Mesothelial cell of epicardium (in vitro differentiated cells): ENCODE data around the gene RFC4. TPM values are rescaled to one million over a fixed set of nuclear protein-coding genes. Genes with fewer than 3 reads are reported as not detected.
A peak's percentile ranks its signal among the peaks of the same experiment; 100 is the strongest.

Experiments
- DNase-seq, 2 experiments: peaks; one replicate each; pipeline ENCODE4 v3.0.0; 2021; ENCODE audit warnings: low spot score in 2 of 2; ENCODE audit not compliant: unreplicated experiment in 2 of 2
- H3K27ac Mint-ChIP-seq: 2 replicates; pipeline ENCODE4 v1.8.0; 2021; ENCODE audit warnings: mixed read lengths
- H3K27me3 Mint-ChIP-seq: 2 replicates; pipeline ENCODE4 v1.8.0; 2021; ENCODE audit warnings: low read depth, mixed read lengths
- H3K36me3 Mint-ChIP-seq: 2 replicates; pipeline ENCODE4 v1.8.0; 2021; ENCODE audit warnings: mixed read lengths
- H3K4me1 Mint-ChIP-seq: 2 replicates; pipeline ENCODE4 v1.8.0; 2021; ENCODE audit warnings: mixed read lengths
- H3K4me3 Mint-ChIP-seq: 2 replicates; pipeline ENCODE4 v1.8.0; 2021; ENCODE audit warnings: mild to moderate bottlenecking, moderate library complexity, mixed read lengths
- H3K9me3 Mint-ChIP-seq: 2 replicates; pipeline ENCODE4 v1.8.0; 2021; ENCODE audit warnings: mixed read lengths
- CTCF ChIP-seq: fragments of 200-600 bp; sonication (generic); IDR thresholded peaks from one replicate; pipeline ENCODE4 v1.5.0; 2021; ENCODE audit warnings: antibody characterized with exemption; ENCODE audit not compliant: unreplicated experiment
- total RNA-seq: library from RNA; stranded (reverse); gene quantifications from 3 replicates; pipeline ENCODE4 v1.2.1, GENCODE V29; 2021

RFC4 gene
- total RNA-seq, 1 donor from 2014 or later = 33.2 TPM

- peaks cover 42% of the 10 kb centered on the region for H3K36me3 Mint-ChIP-seq
- TF ChIP-seq CTCF = no peak
- peak; percentile 63 to 84 for DNase-seq
- H3K27ac Mint-ChIP-seq = peak overlapping the region; percentile 98
- H3K9me3 Mint-ChIP-seq = no peaks in the 10 kb centered on the region
- H3K4me3 Mint-ChIP-seq = peak overlapping the region; percentile 91
- H3K4me1 Mint-ChIP-seq = peaks cover 41% of the 10 kb centered on the region
- peaks cover 3% of the 10 kb centered on the region for H3K27me3 Mint-ChIP-seq
Measured at GRCh38 chr3:186783731-186784515, 22.4 kb downstream of the RFC4 start.

- no peak for TF ChIP-seq CTCF
- DNase-seq = peak; percentile 84 to 91
- peaks cover 38% of the 10 kb centered on the region for H3K4me1 Mint-ChIP-seq
- peaks cover 3% of the 10 kb centered on the region for H3K27me3 Mint-ChIP-seq
- H3K27ac Mint-ChIP-seq = peak within 1 kb of the TSS; percentile 98
- H3K9me3 Mint-ChIP-seq = no peaks in the 10 kb centered on the region
- H3K4me3 Mint-ChIP-seq = peak within 1 kb of the TSS; percentile 91
- H3K36me3 Mint-ChIP-seq = peaks cover 35% of the 10 kb centered on the region
Measured at GRCh38 chr3:186783058-186783730, 23.1 kb downstream of the RFC4 start, which contains the start of gene EIF4A2. TSS of gene EIF4A2 (plus strand) at chr3:186783577. CDS start at chr3:186783611, 34 bp downstream.

GRCh38 chr3:186782542-186783057 is 23.7 kb downstream of the RFC4 start:
- Mint-ChIP-seq H3K9me3 (no peaks in the 10 kb centered on the region), H3K36me3 (peaks cover 29% of the 10 kb centered on the region), H3K27ac (peak overlapping the region; percentile 98), H3K27me3 (peaks cover 3% of the 10 kb centered on the region), H3K4me3 (peak overlapping the region; percentile 91), H3K4me1 (peaks cover 32% of the 10 kb centered on the region)
- DNase-seq = no peak
- no peak for TF ChIP-seq CTCF

GRCh38 chr3:186779204-186779603 is 27.1 kb downstream of the RFC4 start:
- Mint-ChIP-seq H3K27ac (no peak overlapping the region), H3K36me3 (peaks cover 2% of the 10 kb centered on the region), H3K4me3 (no peak overlapping the region), H3K9me3 (peaks cover 4% of the 10 kb centered on the region), H3K27me3 (peaks cover 17% of the 10 kb centered on the region), H3K4me1 (peaks cover 7% of the 10 kb centered on the region)
- no peak for DNase-seq
- no peak for TF ChIP-seq CTCF

- H3K27ac Mint-ChIP-seq = no peak overlapping the region
- peaks cover 4% of the 10 kb centered on the region for H3K9me3 Mint-ChIP-seq
- H3K36me3 Mint-ChIP-seq = no peaks in the 10 kb centered on the region
- no peak for TF ChIP-seq CTCF
- peaks cover 19% of the 10 kb centered on the region for H3K27me3 Mint-ChIP-seq
- H3K4me3 Mint-ChIP-seq = no peak overlapping the region
- peaks cover 2% of the 10 kb centered on the region for H3K4me1 Mint-ChIP-seq
- no peak for DNase-seq
Measured at GRCh38 chr3:186775999-186776398, 30.3 kb downstream of the RFC4 start.
